Hematopoietic multipotent progenitor cell treated with erythropoietin and hydrocortisone succinate and interleukin-3 and kit ligand, for 8 days (in vitro differentiated cells): ENCODE data around the gene MAP3K4.
"Not testable (repeated sequence)": the region's sequence is repeated elsewhere in the genome, so short reads cannot be mapped to it uniquely, and the experiment has no call there.

Experiments
- DNase-seq: peaks from one replicate; pipeline ENCODE4 v3.0.0-alpha.2; 2015

Gene MAP3K4

GRCh38 chr6:160971171-160971570 lies 20.4 kb upstream of the MAP3K4 start:
- DNase-seq: no peak

- no peak for DNase-seq
Observed at GRCh38 chr6:160972111-160972510, 19.5 kb upstream of the MAP3K4 start.

GRCh38 chr6:160972594-160972993 lies 19.0 kb upstream of the MAP3K4 start:
- DNase-seq: not testable (repeated sequence)

- no peak for DNase-seq
Observed at GRCh38 chr6:160973311-160974250, 18.0 kb upstream of the MAP3K4 start.

GRCh38 chr6:160974304-160974771 lies 17.2 kb upstream of the MAP3K4 start:
- DNase-seq: no peak

- no peak for DNase-seq
Observed at GRCh38 chr6:160975162-160975561, 16.4 kb upstream of the MAP3K4 start.

GRCh38 chr6:160975961-160976360 lies 15.6 kb upstream of the MAP3K4 start:
- DNase-seq: not testable (repeated sequence)

GRCh38 chr6:160978141-160978901 lies 13.2 kb upstream of the MAP3K4 start:
- DNase-seq: no peak

GRCh38 chr6:160979061-160979708 lies 12.4 kb upstream of the MAP3K4 start:
- no peak for DNase-seq

GRCh38 chr6:160983377-160983948 lies 8.1 kb upstream of the MAP3K4 start:
- not testable (repeated sequence) for DNase-seq

- no peak for DNase-seq
Observed at GRCh38 chr6:160986851-160987250, 4.7 kb upstream of the MAP3K4 start.

GRCh38 chr6:160987265-160987664 lies 4.3 kb upstream of the MAP3K4 start:
- no peak for DNase-seq

GRCh38 chr6:160990847-160991405 lies 643 bp upstream of the MAP3K4 start:
- DNase-seq: no peak

GRCh38 chr6:160992061-160992979 lies 751 bp downstream of the MAP3K4 start:
- peak; percentile 80 for DNase-seq

GRCh38 chr6:160992980-160993314 lies 1.4 kb downstream of the MAP3K4 start:
- DNase-seq: no peak

- no peak for DNase-seq
Observed at GRCh38 chr6:160995271-160995670, 3.7 kb downstream of the MAP3K4 start.

GRCh38 chr6:160996131-160996601 lies 4.6 kb downstream of the MAP3K4 start:
- DNase-seq: no peak

- DNase-seq: no peak
Observed at GRCh38 chr6:160998217-160998616, 6.6 kb downstream of the MAP3K4 start.

- no peak for DNase-seq
Observed at GRCh38 chr6:160998766-160999165, 7.2 kb downstream of the MAP3K4 start.

GRCh38 chr6:160999516-160999915 lies 7.9 kb downstream of the MAP3K4 start:
- DNase-seq: no peak

GRCh38 chr6:161000632-161001031 lies 9.1 kb downstream of the MAP3K4 start:
- no peak for DNase-seq
